CD4-positive, alpha-beta T cell (primary cell): ENCODE measurements around the gene GATA3. TPM values are rescaled to one million over a fixed set of nuclear protein-coding genes. Genes with fewer than 3 reads are reported as not detected.

Source experiments
- ATAC-seq: fragments of 200-7000 bp; cut with Tn5 transposase; one replicate; pipeline ENCODE4 v1.10.0; 2022; ENCODE audit warnings: mild to moderate bottlenecking; ENCODE audit not compliant: poor library complexity
- CTCF ChIA-PET: fragments of 350-600 bp; sonication (Branson Sonifier 250); formaldehyde crosslinking; loops from one replicate; lab custom pipeline; 2021; ENCODE audit warnings: antibody characterized with exemption, inconsistent platforms; lab: Charles Lee
- POLR2A ChIA-PET: fragments of 350-600 bp; sonication (Branson Sonifier 250); formaldehyde crosslinking; loops from one replicate; lab custom pipeline; 2021; ENCODE audit warnings: antibody characterized with exemption, inconsistent platforms; lab: Charles Lee
- DNase-seq, 14 experiments: peaks; one replicate each; pipeline ENCODE4 v3.0.0-alpha.2; 2013 to 2020; ENCODE audit warnings: mixed read lengths in 2 of 14
- H3K27ac ChIP-seq, 2 donors: one replicate each; pipeline versions ENCODE4 v1.5.1 to v1.7.0; 2013; ENCODE audit warnings: low read length in 2 of 2, low read depth in 1 of 2, mild to moderate bottlenecking in 1 of 2
- H3K27me3 ChIP-seq, 2 experiments: 1 replicate in 1 of 2; 2 replicates in 1 of 2; pipeline versions ENCODE4 v1.6.1 to v1.7.0; 2013; ENCODE audit warnings: low read length in 2 of 2, control low read depth in 1 of 2, mild to moderate bottlenecking in 1 of 2, moderate library complexity in 1 of 2; ENCODE audit not compliant: insufficient read depth in 2 of 2, control insufficient read depth in 1 of 2
- H3K36me3 ChIP-seq: one replicate; pipeline ENCODE4 v1.6.1; 2013; ENCODE audit warnings: low read length, control low read depth; ENCODE audit not compliant: insufficient read depth
- H3K4me1 ChIP-seq: one replicate; pipeline ENCODE4 v1.6.1; 2013; ENCODE audit warnings: low read length, control low read depth; ENCODE audit not compliant: insufficient read depth
- H3K4me3 ChIP-seq: one replicate; pipeline ENCODE4 v1.5.1; 2013; ENCODE audit warnings: mild to moderate bottlenecking, low read length, moderate library complexity
- H3K9me3 ChIP-seq, 2 experiments: 1 replicate in 1 of 2; 2 replicates in 1 of 2; pipeline versions ENCODE4 v1.6.1 to v1.7.0; 2013; ENCODE audit warnings: low read length in 2 of 2, mild to moderate bottlenecking in 2 of 2, control low read depth in 1 of 2, moderate library complexity in 1 of 2; ENCODE audit not compliant: control insufficient read depth in 1 of 2, insufficient read depth in 1 of 2
- H3K27ac Mint-ChIP-seq: one replicate; pipeline ENCODE4 v1.8.0; 2020; ENCODE audit warnings: mixed read lengths
- H3K27me3 Mint-ChIP-seq: one replicate; pipeline ENCODE4 v1.8.0; 2021; ENCODE audit warnings: mixed read lengths
- H3K36me3 Mint-ChIP-seq: one replicate; pipeline ENCODE4 v1.8.0; 2021; ENCODE audit warnings: low read depth, mixed read lengths
- H3K4me1 Mint-ChIP-seq: one replicate; pipeline ENCODE4 v1.8.0; 2021; ENCODE audit warnings: low read depth, mixed read lengths
- H3K4me3 Mint-ChIP-seq: one replicate; pipeline ENCODE4 v1.8.0; 2020; ENCODE audit warnings: mild to moderate bottlenecking, mixed read lengths
- H3K9me3 Mint-ChIP-seq: one replicate; pipeline ENCODE4 v1.8.0; 2020; ENCODE audit warnings: mixed read lengths
- intact Hi-C, 2 experiments: fragments of 100-400 bp; cut with DNase I in 1 of 2; cut with micrococcal nuclease in 1 of 2; formaldehyde crosslinking; loops; one replicate each; pipeline versions ENCODE4 v1.15.1 to v1.9.0; 2023 to 2025; cut with DNase I, micrococcal nuclease
- total RNA-seq, 174 experiments: library from RNA in 2 of 174; stranded (reverse) in 2 of 174; gene quantifications; one replicate each; pipeline ENCODE4 v1.2.3 and lab custom pipeline; 2021 to 2026
- TF ChIP-seq, protein P1 (sequence below): fragments of 200-600 bp; IDR thresholded peaks from one replicate; pipeline ENCODE4 v1.8.0; 2022; ENCODE audit warnings: antibody characterized with exemption, mild to moderate bottlenecking

Gene GATA3
- total RNA-seq, 2 experiments from 2014 or later = 128 to 141 TPM

DNA sequence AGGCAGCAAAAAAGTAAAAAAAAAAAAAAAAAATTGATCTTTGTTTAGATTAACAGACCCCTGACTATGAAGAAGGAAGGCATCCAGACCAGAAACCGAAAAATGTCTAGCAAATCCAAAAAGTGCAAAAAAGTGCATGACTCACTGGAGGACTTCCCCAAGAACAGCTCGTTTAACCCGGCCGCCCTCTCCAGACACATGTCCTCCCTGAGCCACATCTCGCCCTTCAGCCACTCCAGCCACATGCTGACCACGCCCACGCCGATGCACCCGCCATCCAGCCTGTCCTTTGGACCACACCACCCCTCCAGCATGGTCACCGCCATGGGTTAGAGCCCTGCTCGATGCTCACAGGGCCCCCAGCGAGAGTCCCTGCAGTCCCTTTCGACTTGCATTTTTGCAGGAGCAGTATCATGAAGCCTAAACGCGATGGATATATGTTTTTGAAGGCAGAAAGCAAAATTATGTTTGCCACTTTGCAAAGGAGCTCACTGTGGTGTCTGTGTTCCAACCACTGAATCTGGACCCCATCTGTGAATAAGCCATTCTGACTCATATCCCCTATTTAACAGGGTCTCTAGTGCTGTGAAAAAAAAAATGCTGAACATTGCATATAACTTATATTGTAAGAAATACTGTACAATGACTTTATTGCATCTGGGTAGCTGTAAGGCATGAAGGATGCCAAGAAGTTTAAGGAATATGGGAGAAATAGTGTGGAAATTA is 19.4 kb downstream of the GATA3 start:
- ATAC-seq (no peak), DNase-seq (no peak)
- peaks cover 28% of the 10 kb centered on the region for H3K4me1 ChIP-seq
- intact Hi-C loops = loop anchor here in 1 of 2 experiments (2.0 kb wide), 1 partner anchor 13 kb away; no protein-coding TSS in a partner anchor
- H3K4me3 ChIP-seq = no peak overlapping the region
- POLR2A ChIA-PET = interaction anchor here (0.7 to 3.1 kb wide), 2 partner anchors 14 to 357 kb away, joined by 3 to 15 read pairs; no protein-coding TSS in a partner anchor
- H3K36me3 ChIP-seq = peaks cover 78% of the 10 kb centered on the region
- no peaks in the 10 kb centered on the region for H3K9me3 Mint-ChIP-seq
- H3K27me3 ChIP-seq = no peaks in the 10 kb centered on the region
- no peak overlapping the region for H3K4me3 Mint-ChIP-seq
- no peaks in the 10 kb centered on the region for H3K27me3 Mint-ChIP-seq
- CTCF ChIA-PET = no interaction called here
- no peaks in the 10 kb centered on the region for H3K9me3 ChIP-seq
- H3K4me1 Mint-ChIP-seq = peaks cover 67% of the 10 kb centered on the region
- H3K27ac Mint-ChIP-seq = peak overlapping the region; percentile 10
- H3K36me3 Mint-ChIP-seq = peaks cover 91% of the 10 kb centered on the region
- H3K27ac ChIP-seq = no peak overlapping the region
- TF ChIP-seq, protein P1, sequence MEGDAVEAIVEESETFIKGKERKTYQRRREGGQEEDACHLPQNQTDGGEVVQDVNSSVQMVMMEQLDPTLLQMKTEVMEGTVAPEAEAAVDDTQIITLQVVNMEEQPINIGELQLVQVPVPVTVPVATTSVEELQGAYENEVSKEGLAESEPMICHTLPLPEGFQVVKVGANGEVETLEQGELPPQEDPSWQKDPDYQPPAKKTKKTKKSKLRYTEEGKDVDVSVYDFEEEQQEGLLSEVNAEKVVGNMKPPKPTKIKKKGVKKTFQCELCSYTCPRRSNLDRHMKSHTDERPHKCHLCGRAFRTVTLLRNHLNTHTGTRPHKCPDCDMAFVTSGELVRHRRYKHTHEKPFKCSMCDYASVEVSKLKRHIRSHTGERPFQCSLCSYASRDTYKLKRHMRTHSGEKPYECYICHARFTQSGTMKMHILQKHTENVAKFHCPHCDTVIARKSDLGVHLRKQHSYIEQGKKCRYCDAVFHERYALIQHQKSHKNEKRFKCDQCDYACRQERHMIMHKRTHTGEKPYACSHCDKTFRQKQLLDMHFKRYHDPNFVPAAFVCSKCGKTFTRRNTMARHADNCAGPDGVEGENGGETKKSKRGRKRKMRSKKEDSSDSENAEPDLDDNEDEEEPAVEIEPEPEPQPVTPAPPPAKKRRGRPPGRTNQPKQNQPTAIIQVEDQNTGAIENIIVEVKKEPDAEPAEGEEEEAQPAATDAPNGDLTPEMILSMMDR = no peak

DNA sequence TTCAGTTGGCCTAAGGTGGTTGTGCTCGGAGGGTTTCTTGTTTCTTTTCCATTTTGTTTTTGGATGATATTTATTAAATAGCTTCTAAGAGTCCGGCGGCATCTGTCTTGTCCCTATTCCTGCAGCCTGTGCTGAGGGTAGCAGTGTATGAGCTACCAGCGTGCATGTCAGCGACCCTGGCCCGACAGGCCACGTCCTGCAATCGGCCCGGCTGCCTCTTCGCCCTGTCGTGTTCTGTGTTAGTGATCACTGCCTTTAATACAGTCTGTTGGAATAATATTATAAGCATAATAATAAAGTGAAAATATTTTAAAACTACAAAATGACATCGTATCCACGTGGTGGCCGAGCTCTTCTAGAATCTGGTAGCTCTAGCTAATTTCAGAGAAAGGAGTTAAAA is 20.4 kb downstream of the GATA3 start:
- CTCF ChIA-PET = interaction anchor here (1.0 kb wide), 1 partner anchor 34 kb away, joined by 3 read pairs; no protein-coding TSS in a partner anchor
- ATAC-seq (no peak), DNase-seq (no peak)
- H3K36me3 Mint-ChIP-seq = peaks cover 85% of the 10 kb centered on the region
- peaks cover 73% of the 10 kb centered on the region for H3K36me3 ChIP-seq
- no peaks in the 10 kb centered on the region for H3K9me3 ChIP-seq
- H3K4me3 ChIP-seq = no peak overlapping the region
- POLR2A ChIA-PET = interaction anchor here (1.5 to 3.1 kb wide), 2 partner anchors 15 to 257 kb away, joined by 3 to 15 read pairs; no protein-coding TSS in a partner anchor
- H3K27ac ChIP-seq = no peak overlapping the region
- H3K27me3 Mint-ChIP-seq = no peaks in the 10 kb centered on the region
- intact Hi-C loops = loop anchor here in 1 of 2 experiments (2.0 kb wide), 1 partner anchor 14 kb away; no protein-coding TSS in a partner anchor
- no peak overlapping the region for H3K4me3 Mint-ChIP-seq
- peaks cover 20% of the 10 kb centered on the region for H3K4me1 ChIP-seq
- peak overlapping the region; percentile 10 for H3K27ac Mint-ChIP-seq
- H3K4me1 Mint-ChIP-seq = peaks cover 59% of the 10 kb centered on the region
- TF ChIP-seq, protein P1 = no peak
- no peaks in the 10 kb centered on the region for H3K9me3 Mint-ChIP-seq
- no peaks in the 10 kb centered on the region for H3K27me3 ChIP-seq

DNA sequence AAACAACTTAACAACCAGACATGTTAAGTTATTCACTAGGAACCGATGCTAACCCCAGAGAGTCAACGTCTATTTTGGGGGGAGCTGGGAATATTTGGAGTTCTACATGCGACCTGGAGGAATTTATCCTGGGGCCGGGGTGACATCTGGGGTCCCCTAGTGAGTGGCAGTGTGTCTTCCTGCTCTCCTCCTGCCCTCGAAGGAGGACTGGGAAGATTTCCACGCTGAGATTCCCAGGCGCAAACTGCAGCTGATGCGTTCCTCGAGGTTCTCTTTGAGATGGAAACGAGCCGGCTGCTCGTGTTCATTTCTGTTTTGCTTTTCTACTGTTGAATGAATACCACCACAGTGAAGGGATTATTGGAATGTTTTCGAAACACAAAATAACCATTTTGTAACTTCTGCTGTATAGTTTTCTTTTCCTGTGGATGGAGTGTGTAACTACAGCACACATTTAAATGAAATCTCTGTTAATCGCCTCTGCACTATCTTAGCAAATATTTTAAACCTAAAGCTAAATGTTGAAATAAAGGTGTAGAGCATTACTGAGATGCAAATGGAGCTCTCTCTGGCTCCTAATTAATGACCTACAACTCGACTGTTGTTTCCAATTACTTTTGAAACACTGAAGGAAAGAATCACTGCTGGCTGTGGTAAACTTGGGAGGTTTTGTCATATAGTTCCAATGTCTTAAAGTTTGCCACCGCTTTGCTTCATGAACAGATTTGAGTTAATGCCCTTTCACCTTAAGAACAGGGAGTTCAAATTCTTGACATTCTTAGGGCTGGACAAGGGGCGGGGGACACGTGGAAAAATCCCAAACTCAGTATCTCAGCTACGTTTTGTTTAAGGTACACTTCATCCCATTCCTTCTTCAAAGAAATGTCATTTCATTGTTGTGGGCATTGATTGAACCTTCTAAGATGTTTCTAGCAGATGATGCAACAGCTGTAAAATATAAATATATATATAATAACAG is 21.1 kb downstream of the GATA3 start:
- no peaks in the 10 kb centered on the region for H3K27me3 Mint-ChIP-seq
- DNase-seq (no peak), ATAC-seq (no peak)
- intact Hi-C loops = loop anchor here in 1 of 2 experiments (2.0 kb wide), 1 partner anchor 15 kb away; no protein-coding TSS in a partner anchor
- H3K9me3 Mint-ChIP-seq = no peaks in the 10 kb centered on the region
- no peak overlapping the region for H3K27ac Mint-ChIP-seq
- CTCF ChIA-PET = interaction anchor here (1.0 kb wide), 1 partner anchor 35 kb away, joined by 3 read pairs; no protein-coding TSS in a partner anchor
- H3K4me3 Mint-ChIP-seq = no peak overlapping the region
- Histone ChIP-seq H3K36me3 (peaks cover 67% of the 10 kb centered on the region), H3K27ac (no peak overlapping the region), H3K9me3 (no peaks in the 10 kb centered on the region), H3K4me3 (no peak overlapping the region), H3K4me1 (peaks cover 17% of the 10 kb centered on the region), H3K27me3 (no peaks in the 10 kb centered on the region)
- TF ChIP-seq, protein P1 = no peak
- POLR2A ChIA-PET = interaction anchor here (0.6 to 3.1 kb wide), 4 partner anchors 15 to 401 kb away, joined by 3 to 15 read pairs (median 3); no protein-coding TSS in a partner anchor
- H3K4me1 Mint-ChIP-seq = peaks cover 52% of the 10 kb centered on the region
- peaks cover 81% of the 10 kb centered on the region for H3K36me3 Mint-ChIP-seq
